GM19035 (cell line): Measurements from ENCODE around the gene C1orf216.
"Not testable (repeated sequence)": the region's sequence is repeated elsewhere in the genome, so short reads cannot be mapped to it uniquely, and the experiment has no call there.

Source experiments
- ATAC-seq: cut with Tn5 transposase; IDR thresholded peaks from one replicate; pipeline ENCODE4 v1.9.1; 2021; ENCODE audit not compliant: unreplicated experiment

C1orf216 gene

GRCh38 chr1:35707601-35708440 lies 10.9 kb downstream of the C1orf216 start:
- no peak for ATAC-seq

- ATAC-seq = no peak
Observed at GRCh38 chr1:35706846-35707600, 11.7 kb downstream of the C1orf216 start.

GRCh38 chr1:35702508-35702907 lies 16.2 kb downstream of the C1orf216 start:
- no peak for ATAC-seq

GRCh38 chr1:35699152-35699551 lies 19.5 kb downstream of the C1orf216 start:
- not testable (repeated sequence) for ATAC-seq

- no peak for ATAC-seq
Observed at GRCh38 chr1:35692317-35692716, 26.4 kb downstream of the C1orf216 start.

GRCh38 chr1:35691571-35692220 lies 27.0 kb downstream of the C1orf216 start:
- ATAC-seq = no peak

- ATAC-seq = no peak
Observed at GRCh38 chr1:35691080-35691479, 27.6 kb downstream of the C1orf216 start.

GRCh38 chr1:35690103-35690502 lies 28.6 kb downstream of the C1orf216 start:
- ATAC-seq = not testable (repeated sequence)

GRCh38 chr1:35688161-35688560 lies 30.5 kb downstream of the C1orf216 start:
- no peak for ATAC-seq

GRCh38 chr1:35683012-35683411 lies 35.7 kb downstream of the C1orf216 start:
- ATAC-seq = no peak

GRCh38 chr1:35680271-35680670 lies 38.4 kb downstream of the C1orf216 start:
- no peak for ATAC-seq

- ATAC-seq = no peak
Observed at GRCh38 chr1:35675773-35676172, 42.9 kb downstream of the C1orf216 start.

DNA sequence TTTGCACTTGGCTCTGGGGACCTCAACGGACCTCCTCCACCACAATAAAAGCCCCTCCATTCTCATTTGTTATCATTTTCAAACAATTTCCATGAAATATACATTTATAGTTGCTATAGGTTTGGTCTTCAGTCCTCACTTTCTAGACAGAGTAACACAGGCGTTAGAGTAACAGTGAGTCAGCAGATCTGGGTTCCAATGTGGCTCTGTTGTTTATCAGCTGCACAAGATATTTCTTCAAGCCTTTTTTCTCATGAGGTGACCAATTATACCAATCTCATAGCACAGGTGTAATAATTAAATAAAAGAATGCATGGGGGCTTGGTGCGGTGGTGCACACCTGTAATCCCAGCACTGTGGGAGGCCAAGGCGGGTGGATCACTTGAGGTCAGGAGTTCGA lies 44.6 kb downstream of the C1orf216 start:
- no peak for ATAC-seq

DNA sequence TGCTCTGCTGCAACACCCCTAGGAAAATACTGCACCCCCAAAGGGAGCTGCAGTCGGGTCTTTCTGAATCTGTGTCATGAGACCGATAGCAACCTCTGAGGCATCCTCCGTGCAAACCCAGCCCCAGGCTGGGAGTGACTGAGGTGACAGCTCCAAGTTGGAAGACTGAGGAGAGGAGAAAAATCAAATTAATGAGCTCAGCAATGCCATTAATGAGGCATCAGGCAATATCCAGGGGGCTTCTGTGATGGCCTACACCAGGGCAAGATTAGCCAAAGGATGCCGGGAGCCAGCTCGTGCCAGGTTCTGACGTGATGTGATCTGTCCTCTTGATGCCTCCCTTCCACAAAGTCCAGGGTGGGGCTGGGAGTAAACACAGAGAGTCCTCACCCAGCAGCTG lies 46.6 kb downstream of the C1orf216 start:
- no peak for ATAC-seq

DNA sequence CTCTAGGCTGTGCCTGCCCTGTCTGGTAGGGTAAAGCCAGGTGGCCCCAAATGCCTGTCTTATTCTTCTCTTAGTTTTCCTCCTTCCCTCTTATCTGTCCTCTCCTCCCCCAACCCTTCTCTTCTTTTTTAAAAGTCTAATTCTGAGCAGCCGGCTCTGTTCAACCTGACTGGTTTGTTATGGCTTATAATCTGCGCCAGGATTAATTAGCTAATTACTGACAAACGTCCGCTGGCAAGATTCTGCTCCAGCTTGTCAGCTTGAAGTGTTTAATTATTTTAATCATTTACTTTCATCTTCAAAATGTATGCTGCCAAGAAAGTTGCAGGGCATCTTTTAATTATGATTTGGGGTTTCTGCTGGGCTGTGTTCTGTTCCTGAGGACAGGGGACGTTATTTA lies 50.2 kb downstream of the C1orf216 start:
- ATAC-seq = no peak

GRCh38 chr1:35666916-35667315 lies 51.8 kb downstream of the C1orf216 start:
- ATAC-seq = no peak

DNA sequence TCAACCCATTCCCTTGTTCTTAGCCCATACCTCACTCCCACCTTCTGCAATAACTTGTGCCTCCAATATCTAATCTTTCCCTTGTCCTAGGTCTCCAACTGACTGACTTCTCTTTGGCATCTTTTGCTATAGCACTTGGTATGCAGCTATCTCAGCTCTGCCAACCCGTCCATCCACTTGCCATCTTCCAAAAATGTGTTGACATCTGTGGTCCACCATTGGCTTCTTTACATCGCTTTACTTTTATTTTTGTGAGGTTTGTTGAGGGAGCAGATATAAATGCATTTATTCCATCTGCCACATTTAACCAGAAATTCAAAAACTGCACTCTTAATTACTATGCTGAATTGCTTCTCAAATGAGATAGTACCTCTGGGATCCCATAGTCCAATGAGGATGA lies 52.5 kb downstream of the C1orf216 start:
- ATAC-seq = no peak
